Activated naive CD4-positive, alpha-beta T cell treated with anti-CD3 and anti-CD28 coated beads for 36 hours (primary cell): Measurements from ENCODE around the gene CCDC87. TPM values are rescaled to one million over a fixed set of nuclear protein-coding genes. Genes with fewer than 3 reads are reported as not detected.
"Not testable (repeated sequence)": the region's sequence is repeated elsewhere in the genome, so short reads cannot be mapped to it uniquely, and the experiment has no call there.

Experiments used
- CTCF ChIA-PET: fragments of 350-600 bp; sonication (Branson Sonifier 250); formaldehyde crosslinking; loops from one replicate; lab custom pipeline; 2021; ENCODE audit warnings: antibody characterized with exemption; lab: Charles Lee
- DNase-seq: peaks from one replicate; pipeline ENCODE4 v3.0.0-alpha.2; 2020
- H3K27ac Mint-ChIP-seq: one replicate; pipeline ENCODE4 v1.8.0; 2021; ENCODE audit warnings: mild to moderate bottlenecking, mixed read lengths
- H3K27me3 Mint-ChIP-seq: one replicate; pipeline ENCODE4 v1.8.0; 2021; ENCODE audit warnings: low read depth, mixed read lengths
- H3K36me3 Mint-ChIP-seq: one replicate; pipeline ENCODE4 v1.8.0; 2021; ENCODE audit warnings: low read depth, mixed read lengths
- H3K4me1 Mint-ChIP-seq: one replicate; pipeline ENCODE4 v1.8.0; 2021; ENCODE audit warnings: low read depth, mixed read lengths
- H3K4me3 Mint-ChIP-seq: one replicate; pipeline ENCODE4 v1.8.0; 2021; ENCODE audit warnings: mild to moderate bottlenecking, moderate library complexity, mixed read lengths
- H3K9me3 Mint-ChIP-seq: one replicate; pipeline ENCODE4 v1.8.0; 2021; ENCODE audit warnings: mixed read lengths
- intact Hi-C: fragments of 100-400 bp; cut with micrococcal nuclease; formaldehyde crosslinking; loops from one replicate; pipeline ENCODE4 v1.15.1; 2023
- total RNA-seq, 2 experiments: library from RNA; stranded (reverse); gene quantifications; one replicate each; pipeline ENCODE4 v1.2.3, GENCODE V29; 2021

Gene CCDC87, protein sequence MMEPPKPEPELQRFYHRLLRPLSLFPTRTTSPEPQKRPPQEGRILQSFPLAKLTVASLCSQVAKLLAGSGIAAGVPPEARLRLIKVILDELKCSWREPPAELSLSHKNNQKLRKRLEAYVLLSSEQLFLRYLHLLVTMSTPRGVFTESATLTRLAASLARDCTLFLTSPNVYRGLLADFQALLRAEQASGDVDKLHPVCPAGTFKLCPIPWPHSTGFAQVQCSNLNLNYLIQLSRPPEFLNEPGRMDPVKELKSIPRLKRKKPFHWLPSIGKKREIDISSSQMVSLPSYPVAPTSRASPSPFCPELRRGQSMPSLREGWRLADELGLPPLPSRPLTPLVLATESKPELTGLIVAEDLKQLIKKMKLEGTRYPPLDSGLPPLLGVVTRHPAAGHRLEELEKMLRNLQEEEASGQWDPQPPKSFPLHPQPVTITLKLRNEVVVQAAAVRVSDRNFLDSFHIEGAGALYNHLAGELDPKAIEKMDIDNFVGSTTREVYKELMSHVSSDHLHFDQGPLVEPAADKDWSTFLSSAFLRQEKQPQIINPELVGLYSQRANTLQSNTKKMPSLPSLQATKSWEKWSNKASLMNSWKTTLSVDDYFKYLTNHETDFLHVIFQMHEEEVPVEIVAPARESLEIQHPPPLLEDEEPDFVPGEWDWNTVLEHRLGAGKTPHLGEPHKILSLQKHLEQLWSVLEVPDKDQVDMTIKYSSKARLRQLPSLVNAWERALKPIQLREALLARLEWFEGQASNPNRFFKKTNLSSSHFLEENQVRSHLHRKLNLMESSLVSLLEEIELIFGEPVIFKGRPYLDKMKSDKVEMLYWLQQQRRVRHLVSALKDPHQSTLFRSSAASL
- under 1 TPM; 0.07 to 0.12 TPM for total RNA-seq

- H3K27me3 Mint-ChIP-seq: no peaks in the 10 kb centered on the region
- CTCF ChIA-PET: interaction anchor here (0.5 to 2.0 kb wide), 16 partner anchors 10 to 382 kb away, joined by 3 to 8 read pairs (median 3); partner anchors contain the start of genes RBM4 and RBM4B
- H3K9me3 Mint-ChIP-seq: no peaks in the 10 kb centered on the region
- DNase-seq: peak; percentile 98
- intact Hi-C loops: loop anchor here (1.0 kb wide), 3 partner anchors 24 to 86 kb away; partner anchors contain the start of genes RBM14 and RBM4
- H3K4me1 Mint-ChIP-seq: peaks cover 30% of the 10 kb centered on the region
- peak within 1 kb of the TSS; percentile 98 for H3K27ac Mint-ChIP-seq
- H3K4me3 Mint-ChIP-seq: peak within 1 kb of the TSS; percentile 100
- peaks cover 5% of the 10 kb centered on the region for H3K36me3 Mint-ChIP-seq
Observed at GRCh38 chr11:66592457-66593302, at the start of gene CCDC87, which contains the start of gene CCS. CCDC87 (minus strand) TSS chr11:66593063; CDS start chr11:66593015, 48 bp downstream. CCS (plus strand) TSS chr11:66593185; CDS start chr11:66593262, 77 bp downstream.

GRCh38 chr11:66641834-66642233 lies 49.0 kb upstream of the CCDC87 start:
- CTCF ChIA-PET: no interaction called here
- Mint-ChIP-seq H3K36me3 (peaks cover 83% of the 10 kb centered on the region), H3K27ac (peak overlapping the region; percentile 2), H3K27me3 (no peaks in the 10 kb centered on the region), H3K4me3 (peak overlapping the region; percentile 7), H3K9me3 (no peaks in the 10 kb centered on the region), H3K4me1 (peaks cover 84% of the 10 kb centered on the region)
- intact Hi-C loops: no loop called here
- DNase-seq: no peak

GRCh38 chr11:66639814-66640340 lies 47.0 kb upstream of the CCDC87 start:
- H3K9me3 Mint-ChIP-seq, H3K27me3 Mint-ChIP-seq, DNase-seq: not testable (repeated sequence)
- peak overlapping the region; percentile 95 for H3K4me3 Mint-ChIP-seq
- H3K36me3 Mint-ChIP-seq: peaks cover 71% of the 10 kb centered on the region
- CTCF ChIA-PET: interaction anchor here (0.6 to 1.4 kb wide), 3 partner anchors 9 to 327 kb away, joined by 3 to 6 read pairs (median 3); no protein-coding TSS in a partner anchor
- peaks cover 72% of the 10 kb centered on the region for H3K4me1 Mint-ChIP-seq
- intact Hi-C loops: loop anchor here (5.0 kb wide), 1 partner anchor 233 kb away; no protein-coding TSS in a partner anchor
- H3K27ac Mint-ChIP-seq: peak overlapping the region; percentile 96

DNA sequence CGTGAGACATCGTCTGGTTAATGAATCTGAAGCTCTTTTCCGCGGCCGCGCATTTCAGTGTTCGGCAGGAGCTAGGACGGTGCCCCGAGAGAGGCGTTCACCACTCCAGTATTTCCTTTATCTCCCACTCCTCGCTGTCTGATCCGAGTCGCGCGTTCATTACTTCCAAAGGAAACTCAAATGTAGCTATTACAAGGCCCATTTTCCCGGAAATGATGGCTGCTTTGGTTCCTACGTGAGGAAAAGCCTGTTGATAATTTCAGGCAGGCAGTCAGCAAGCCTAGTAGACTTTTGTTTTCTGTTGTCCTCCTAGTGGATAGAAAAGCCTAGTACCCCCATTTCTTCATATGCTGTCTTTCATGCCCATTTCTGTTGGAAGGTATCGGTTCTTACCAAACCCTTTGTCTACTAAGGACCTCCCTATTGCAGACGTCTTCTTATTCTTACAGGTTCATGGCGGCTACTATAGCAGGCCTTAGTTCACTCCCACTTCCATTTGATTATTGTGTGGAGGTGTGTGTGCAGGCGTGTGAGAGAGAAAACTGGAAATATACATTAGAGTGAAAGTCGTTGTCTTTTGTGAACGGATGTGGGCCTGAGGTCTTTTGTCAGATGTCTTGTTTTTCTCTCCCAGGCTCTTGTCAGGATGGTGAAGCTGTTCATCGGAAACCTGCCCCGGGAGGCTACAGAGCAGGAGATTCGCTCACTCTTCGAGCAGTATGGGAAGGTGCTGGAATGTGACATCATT lies 46.4 kb upstream of the CCDC87 start:
- Mint-ChIP-seq H3K4me3 (peak overlapping the region; percentile 95), H3K4me1 (peaks cover 69% of the 10 kb centered on the region), H3K9me3 (no peaks in the 10 kb centered on the region), H3K27me3 (no peaks in the 10 kb centered on the region), H3K36me3 (peaks cover 70% of the 10 kb centered on the region), H3K27ac (peak overlapping the region; percentile 96)
- CTCF ChIA-PET: interaction anchor here (0.9 to 2.4 kb wide), 6 partner anchors 10 to 327 kb away, joined by 3 to 14 read pairs (median 6); partner anchors contain the start of genes CCDC87, CCS, RBM14 and RBM4B
- DNase-seq: peak; percentile 49
- intact Hi-C loops: loop anchor here (5.0 kb wide), 1 partner anchor 232 kb away; no protein-coding TSS in a partner anchor

DNA sequence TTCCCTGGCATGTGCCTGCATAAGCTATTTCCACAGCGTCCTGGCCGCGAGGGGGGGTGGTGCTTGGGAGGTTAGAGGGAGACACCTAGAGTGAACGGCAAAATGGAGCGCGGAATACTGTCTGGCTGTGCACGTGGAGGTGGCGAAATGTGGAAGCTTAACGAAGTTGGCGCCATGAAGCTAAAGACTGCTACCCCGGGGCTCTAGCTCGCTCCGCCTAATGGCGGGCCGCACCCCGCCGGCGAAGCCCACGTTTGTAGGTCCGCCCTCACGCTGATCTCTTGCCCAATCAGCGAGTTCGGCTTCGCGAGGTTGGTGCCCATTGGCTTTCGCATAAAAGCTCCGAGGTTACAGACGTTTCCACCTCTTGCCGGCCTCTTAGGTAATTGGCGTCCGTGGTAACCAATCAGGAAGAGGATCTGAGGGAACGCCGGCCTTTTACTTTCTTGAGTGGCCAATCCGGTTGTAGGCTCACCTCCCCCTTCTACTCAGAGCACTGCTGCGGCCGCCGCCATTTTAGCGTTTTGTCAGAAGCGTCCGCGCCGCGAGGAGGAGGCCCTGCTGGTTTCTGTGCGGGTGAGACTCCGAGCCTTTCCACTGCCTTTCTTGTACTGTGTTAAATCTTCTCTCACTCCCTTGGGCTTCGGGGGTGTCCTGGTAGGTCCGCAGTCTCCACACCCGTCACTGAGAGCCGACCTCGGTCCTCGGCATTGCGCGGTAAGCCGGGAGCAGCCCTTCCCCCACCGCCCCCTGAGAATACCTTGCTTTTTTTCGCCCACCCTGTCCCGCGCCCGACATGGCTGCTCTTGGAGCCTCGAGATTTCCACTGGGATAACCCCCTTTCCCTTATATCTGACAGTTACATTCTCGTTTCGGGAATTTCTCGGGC lies 45.6 kb upstream of the CCDC87 start, which contains the start of gene RBM4:
Gene RBM4, plus strand, starts transcription at position 527 of the 889 bp plus-strand sequence. CDS start 1,009 bp downstream, outside the sequence.
- peaks cover 66% of the 10 kb centered on the region for H3K36me3 Mint-ChIP-seq
- intact Hi-C loops: loop anchor here (1.0 to 5.0 kb wide), 6 partner anchors 22 to 231 kb away; partner anchors contain the start of genes ACTN3, CCDC87, CCS and DPP3
- no peaks in the 10 kb centered on the region for H3K9me3 Mint-ChIP-seq
- DNase-seq: peak; percentile 99
- CTCF ChIA-PET: interaction anchor here (0.9 to 2.4 kb wide), 10 partner anchors 10 to 57 kb away, joined by 3 to 14 read pairs (median 5); partner anchors contain the start of genes CCDC87, CCS, RBM14 and RBM4B
- H3K27ac Mint-ChIP-seq: peak within 1 kb of the TSS; percentile 96
- H3K4me3 Mint-ChIP-seq: peak within 1 kb of the TSS; percentile 95
- no peaks in the 10 kb centered on the region for H3K27me3 Mint-ChIP-seq
- H3K4me1 Mint-ChIP-seq: peaks cover 61% of the 10 kb centered on the region

- H3K9me3 Mint-ChIP-seq: no peaks in the 10 kb centered on the region
- peaks cover 53% of the 10 kb centered on the region for H3K4me1 Mint-ChIP-seq
- no peaks in the 10 kb centered on the region for H3K27me3 Mint-ChIP-seq
Observed at GRCh38 chr11:66637557-66638176, 44.8 kb upstream of the CCDC87 start.

GRCh38 chr11:66636411-66636810 lies 43.5 kb upstream of the CCDC87 start:
- H3K9me3 Mint-ChIP-seq: no peaks in the 10 kb centered on the region
- intact Hi-C loops: loop anchor here (5.0 kb wide), 1 partner anchor 229 kb away; no protein-coding TSS in a partner anchor
- no peak overlapping the region for H3K4me3 Mint-ChIP-seq

More at GRCh38 chr11:66637557-66638176, 44.8 kb upstream of the CCDC87 start:
- intact Hi-C loops: loop anchor here (1.0 to 5.0 kb wide), 6 partner anchors 21 to 230 kb away; partner anchors contain the start of genes ACTN3, CCDC87, CCS and DPP3
- CTCF ChIA-PET: interaction anchor here (0.6 to 2.4 kb wide), 11 partner anchors 9 to 252 kb away, joined by 3 to 14 read pairs (median 5); partner anchors contain the start of genes CCDC87, CCS, RBM14 and RBM4B
- Mint-ChIP-seq H3K4me3 (peak overlapping the region; percentile 95), H3K36me3 (peaks cover 63% of the 10 kb centered on the region), H3K27ac (peak overlapping the region; percentile 96)
- DNase-seq: no peak

DNA sequence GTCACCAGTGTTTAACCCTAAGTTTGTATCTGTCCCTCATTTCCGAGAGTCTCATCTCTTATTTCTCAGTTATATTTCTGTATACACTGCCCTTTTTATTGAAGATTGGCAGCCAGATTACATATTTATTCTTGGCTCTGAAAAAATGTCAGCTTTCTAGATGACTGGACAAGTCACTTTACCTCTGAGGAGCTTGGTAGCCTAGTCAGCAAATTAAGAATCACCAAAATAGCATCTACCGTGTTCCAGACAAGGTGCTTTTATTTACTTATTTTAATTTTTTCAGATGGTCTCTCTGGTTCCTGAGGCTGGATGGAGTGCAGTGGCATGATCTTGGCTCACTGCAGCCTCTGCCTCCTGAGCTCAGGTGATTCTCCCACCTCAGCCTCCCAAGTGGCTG lies 40.1 kb upstream of the CCDC87 start:
- Mint-ChIP-seq H3K4me1 (peaks cover 45% of the 10 kb centered on the region), H3K4me3 (no peak overlapping the region), H3K36me3 (peaks cover 56% of the 10 kb centered on the region), H3K27ac (no peak overlapping the region), H3K27me3 (no peaks in the 10 kb centered on the region), H3K9me3 (no peaks in the 10 kb centered on the region)
- intact Hi-C loops: no loop called here
- no peak for DNase-seq
- CTCF ChIA-PET: no interaction called here

More at GRCh38 chr11:66636411-66636810, 43.5 kb upstream of the CCDC87 start:
- H3K27ac Mint-ChIP-seq: peak overlapping the region; percentile 20
- peaks cover 50% of the 10 kb centered on the region for H3K4me1 Mint-ChIP-seq
- no peak for DNase-seq
- H3K36me3 Mint-ChIP-seq: peaks cover 62% of the 10 kb centered on the region
- CTCF ChIA-PET: interaction anchor here (0.6 to 1.2 kb wide), 5 partner anchors 38 to 259 kb away, joined by 3 read pairs; no protein-coding TSS in a partner anchor
- H3K27me3 Mint-ChIP-seq: no peaks in the 10 kb centered on the region

GRCh38 chr11:66631883-66632282 lies 39.0 kb upstream of the CCDC87 start:
- intact Hi-C loops: no loop called here
- no peak overlapping the region for H3K4me3 Mint-ChIP-seq
- no peak overlapping the region for H3K27ac Mint-ChIP-seq
- H3K27me3 Mint-ChIP-seq: no peaks in the 10 kb centered on the region
- H3K36me3 Mint-ChIP-seq: peaks cover 63% of the 10 kb centered on the region
- peaks cover 41% of the 10 kb centered on the region for H3K4me1 Mint-ChIP-seq
- no peak for DNase-seq
- no peaks in the 10 kb centered on the region for H3K9me3 Mint-ChIP-seq
- CTCF ChIA-PET: interaction anchor here (0.5 kb wide), 1 partner anchor 165 kb away, joined by 3 read pairs; no protein-coding TSS in a partner anchor
